OCI-LY7 (cell line): Measurements from ENCODE around the gene RTN4RL2. TPM values are rescaled to one million over a fixed set of nuclear protein-coding genes. Genes with fewer than 3 reads are reported as not detected.

Experiments used
- BruUV-seq: library from RNA; stranded (reverse); fragments of 400-500 nt; replicated peaks from 2 replicates; lab custom pipeline; 2021; lab: Mats Ljungman, UMichigan
- CTCF ChIA-PET: fragments of 300-600 bp; sonication (Branson Sonifier 250); formaldehyde crosslinking; loops from one replicate; lab custom pipeline; 2022; ENCODE audit warnings: antibody characterized with exemption; ENCODE audit not compliant: unreplicated experiment; lab: Charles Lee
- POLR2A ChIA-PET: fragments of 300-600 bp; sonication (Branson Sonifier 250); formaldehyde crosslinking; loops from one replicate; lab custom pipeline; 2022; ENCODE audit warnings: antibody characterized with exemption; lab: Charles Lee
- DNase-seq: peaks from one replicate; pipeline ENCODE4 v3.0.0-alpha.2; 2015; ENCODE audit warnings: low spot score
- H2AFZ ChIP-seq: fragments of 200-600 bp; sonication (generic), shearing (Covaris generic); 2 replicates; pipeline ENCODE4 v1.6.1; 2014; ENCODE audit warnings: mild to moderate bottlenecking, antibody characterized with exemption, low read length, moderate library complexity
- H3K27ac ChIP-seq: fragments of 200-600 bp; sonication (generic); 2 replicates; pipeline ENCODE4 v1.5.1; 2014; ENCODE audit warnings: mixed run types, low read depth, mild to moderate bottlenecking, moderate library complexity, low read length, inconsistent platforms; ENCODE audit not compliant: poor library complexity, severe bottlenecking
- H3K36me3 ChIP-seq: fragments of 200-600 bp; sonication (generic); 2 replicates; pipeline ENCODE4 v1.6.1; 2014; ENCODE audit warnings: mild to moderate bottlenecking, antibody characterized with exemption, low read length, moderate library complexity, mixed read lengths; ENCODE audit not compliant: insufficient read depth
- H3K4me1 ChIP-seq: fragments of 200-600 bp; sonication (generic); 2 replicates; pipeline ENCODE4 v1.5.1; 2014; ENCODE audit warnings: mild to moderate bottlenecking, low read length; ENCODE audit not compliant: insufficient read depth, poor library complexity, severe bottlenecking
- H3K4me2 ChIP-seq: fragments of 200-600 bp; sonication (generic); 2 replicates; pipeline ENCODE4 v1.6.1; 2014; ENCODE audit warnings: mild to moderate bottlenecking, low read length
- H3K4me3 ChIP-seq: fragments of 200-600 bp; sonication (generic); 2 replicates; pipeline ENCODE4 v1.5.1; 2014; ENCODE audit warnings: mild to moderate bottlenecking, low read depth, low read length; ENCODE audit not compliant: poor library complexity, severe bottlenecking
- H3K79me2 ChIP-seq: fragments of 200-600 bp; sonication (generic); 2 replicates; pipeline ENCODE4 v1.6.1; 2016; ENCODE audit warnings: low read depth, mild to moderate bottlenecking, low read length, moderate library complexity, mixed read lengths; ENCODE audit not compliant: insufficient read depth
- H3K9me2 ChIP-seq: fragments of 200-600 bp; sonication (generic); 2 replicates; pipeline ENCODE4 v1.6.1; 2016; ENCODE audit warnings: mild to moderate bottlenecking, low read length, mixed read lengths; ENCODE audit not compliant: insufficient read depth
- H3K9me3 ChIP-seq: fragments of 200-600 bp; sonication (generic); 2 replicates; pipeline ENCODE4 v1.6.1; 2014; ENCODE audit warnings: mild to moderate bottlenecking, mixed run types, low read length, mixed read lengths
- H4K20me1 ChIP-seq: fragments of 200-600 bp; sonication (generic); 2 replicates; pipeline ENCODE4 v1.6.1; 2014; ENCODE audit warnings: mild to moderate bottlenecking, antibody characterized with exemption, low read length, moderate library complexity, mixed read lengths; ENCODE audit not compliant: insufficient read depth
- EZH2phosphoT487 ChIP-seq: fragments of 200-600 bp; sonication (generic); IDR thresholded peaks from 2 replicates; pipeline ENCODE4 v1.6.1; 2018; ENCODE audit warnings: low read depth, borderline replicate concordance, mild to moderate bottlenecking, mixed run types, antibody characterized with exemption, low read length, moderate library complexity, mixed read lengths
- intact Hi-C: fragments of 100-400 bp; cut with micrococcal nuclease; formaldehyde crosslinking; loops from one replicate; pipeline ENCODE4 v1.10.0; 2022; ENCODE audit not compliant: unreplicated experiment
- total RNA-seq, 2 experiments: library from RNA; depleted of rRNA in 1 of 2; stranded (reverse); fragments of >200 nt in 1 of 2; shearing (Covaris generic) in 1 of 2; gene quantifications; 2 replicates each; pipeline ENCODE4 v1.2.3, GENCODE V29; 2014 to 2022
- TF ChIP-seq, protein P1 (sequence below): fragments of 200-600 bp; sonication (generic); conservative IDR thresholded peaks from 2 replicates; pipeline ENCODE4 v1.5.1; 2014; ENCODE audit warnings: mild to moderate bottlenecking, antibody characterized with exemption, low read length, moderate library complexity, mixed read lengths

RTN4RL2 gene
- total RNA-seq, 2 experiments from 2014 or later = 0.25 to 4.2 TPM

DNA sequence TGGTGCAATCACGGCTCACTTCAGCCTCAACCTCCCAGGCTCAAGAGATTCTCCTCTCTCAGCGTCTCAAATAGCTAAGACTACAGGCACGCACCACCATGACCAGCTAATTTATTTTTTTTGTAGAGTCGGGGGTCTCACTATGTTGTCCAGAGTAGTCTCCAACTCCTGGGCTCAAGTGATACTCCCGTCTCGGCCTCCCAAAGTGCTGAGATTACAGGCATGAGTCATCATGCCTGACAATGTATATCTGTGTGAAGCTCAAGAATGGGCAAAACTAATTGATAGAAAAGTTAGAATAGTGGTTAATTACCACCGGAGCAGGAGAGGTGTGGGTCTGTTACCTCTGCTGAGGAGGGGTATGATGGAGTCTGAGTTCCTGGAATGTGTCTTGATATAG is 24.3 kb upstream of the RTN4RL2 start:
- DNase-seq = no peak
- Histone ChIP-seq H3K9me2 (no peaks in the 10 kb centered on the region), H3K79me2 (no peaks in the 10 kb centered on the region), H3K4me3 (no peak overlapping the region), H2AFZ (no peak overlapping the region), H3K4me2 (no peak overlapping the region), H3K9me3 (no peaks in the 10 kb centered on the region), H3K4me1 (no peaks in the 10 kb centered on the region), H4K20me1 (no peaks in the 10 kb centered on the region), H3K36me3 (no peaks in the 10 kb centered on the region), H3K27ac (no peak overlapping the region)
- BruUV-seq = no TSS peak
- ChIA-PET POLR2A (no interaction called here), CTCF (interaction anchor here (0.6 kb wide), 1 partner anchor 58 kb away, joined by 3 read pairs; no protein-coding TSS in a partner anchor)
- intact Hi-C loops = no loop called here
- TF ChIP-seq, protein P1, sequence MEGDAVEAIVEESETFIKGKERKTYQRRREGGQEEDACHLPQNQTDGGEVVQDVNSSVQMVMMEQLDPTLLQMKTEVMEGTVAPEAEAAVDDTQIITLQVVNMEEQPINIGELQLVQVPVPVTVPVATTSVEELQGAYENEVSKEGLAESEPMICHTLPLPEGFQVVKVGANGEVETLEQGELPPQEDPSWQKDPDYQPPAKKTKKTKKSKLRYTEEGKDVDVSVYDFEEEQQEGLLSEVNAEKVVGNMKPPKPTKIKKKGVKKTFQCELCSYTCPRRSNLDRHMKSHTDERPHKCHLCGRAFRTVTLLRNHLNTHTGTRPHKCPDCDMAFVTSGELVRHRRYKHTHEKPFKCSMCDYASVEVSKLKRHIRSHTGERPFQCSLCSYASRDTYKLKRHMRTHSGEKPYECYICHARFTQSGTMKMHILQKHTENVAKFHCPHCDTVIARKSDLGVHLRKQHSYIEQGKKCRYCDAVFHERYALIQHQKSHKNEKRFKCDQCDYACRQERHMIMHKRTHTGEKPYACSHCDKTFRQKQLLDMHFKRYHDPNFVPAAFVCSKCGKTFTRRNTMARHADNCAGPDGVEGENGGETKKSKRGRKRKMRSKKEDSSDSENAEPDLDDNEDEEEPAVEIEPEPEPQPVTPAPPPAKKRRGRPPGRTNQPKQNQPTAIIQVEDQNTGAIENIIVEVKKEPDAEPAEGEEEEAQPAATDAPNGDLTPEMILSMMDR = no peak
- no peak for TF ChIP-seq EZH2phosphoT487

- DNase-seq = no peak
- no TSS peak for BruUV-seq
- H2AFZ ChIP-seq = no peak overlapping the region
- H3K79me2 ChIP-seq = no peaks in the 10 kb centered on the region
- H3K27ac ChIP-seq = no peak overlapping the region
- CTCF ChIA-PET = no interaction called here
- no peaks in the 10 kb centered on the region for H4K20me1 ChIP-seq
- no peaks in the 10 kb centered on the region for H3K4me1 ChIP-seq
- TF ChIP-seq, protein P1 = no peak
- no peak for TF ChIP-seq EZH2phosphoT487
- no peak overlapping the region for H3K4me2 ChIP-seq
- H3K36me3 ChIP-seq = no peaks in the 10 kb centered on the region
- intact Hi-C loops = no loop called here
- no peaks in the 10 kb centered on the region for H3K9me2 ChIP-seq
- POLR2A ChIA-PET = no interaction called here
- no peaks in the 10 kb centered on the region for H3K9me3 ChIP-seq
- no peak overlapping the region for H3K4me3 ChIP-seq
Observed at GRCh38 chr11:57438345-57439285, 21.7 kb upstream of the RTN4RL2 start.

DNA sequence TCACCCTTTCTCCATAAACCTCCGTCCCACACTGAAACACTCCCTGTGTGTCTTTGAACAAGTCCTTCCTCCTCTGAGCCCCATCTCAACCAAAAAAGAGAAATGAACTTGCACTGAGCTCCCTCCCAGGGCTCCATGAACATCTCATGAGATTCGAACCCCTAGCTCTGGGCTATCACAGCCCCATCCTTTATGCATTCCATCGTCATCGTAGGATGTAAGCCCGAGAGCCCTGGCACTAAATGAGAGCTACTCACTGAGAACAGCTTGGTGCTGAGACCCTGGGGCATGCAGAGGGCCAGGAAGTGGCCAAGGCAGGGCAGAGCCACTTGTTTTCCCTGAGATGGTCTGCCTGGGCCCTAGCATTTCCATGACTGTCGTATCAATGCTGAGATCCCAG is 20.5 kb upstream of the RTN4RL2 start:
- H2AFZ ChIP-seq = no peak overlapping the region
- H3K36me3 ChIP-seq = no peaks in the 10 kb centered on the region
- H3K27ac ChIP-seq = no peak overlapping the region
- POLR2A ChIA-PET = no interaction called here
- H3K4me2 ChIP-seq = no peak overlapping the region
- H3K4me1 ChIP-seq = no peaks in the 10 kb centered on the region
- CTCF ChIA-PET = interaction anchor here (0.5 kb wide), 1 partner anchor 17 kb away, joined by 6 read pairs; no protein-coding TSS in a partner anchor
- TF ChIP-seq, protein P1 = no peak
- no peak for TF ChIP-seq EZH2phosphoT487
- no peak for DNase-seq
- no peaks in the 10 kb centered on the region for H3K79me2 ChIP-seq
- H3K9me3 ChIP-seq = no peaks in the 10 kb centered on the region
- intact Hi-C loops = no loop called here
- no peaks in the 10 kb centered on the region for H3K9me2 ChIP-seq
- no peak overlapping the region for H3K4me3 ChIP-seq
- H4K20me1 ChIP-seq = no peaks in the 10 kb centered on the region
- BruUV-seq = no TSS peak
